Kidney tubule cell (primary cell): ENCODE data around the gene LAMB3.
"Not testable (repeated sequence)": the region's sequence is repeated elsewhere in the genome, so short reads cannot be mapped to it uniquely, and the experiment has no call there.

Experiments
- DNase-seq: peaks from one replicate; pipeline ENCODE4 v3.0.0-alpha.2; 2018; ENCODE audit warnings: low spot score

The LAMB3 gene

DNA sequence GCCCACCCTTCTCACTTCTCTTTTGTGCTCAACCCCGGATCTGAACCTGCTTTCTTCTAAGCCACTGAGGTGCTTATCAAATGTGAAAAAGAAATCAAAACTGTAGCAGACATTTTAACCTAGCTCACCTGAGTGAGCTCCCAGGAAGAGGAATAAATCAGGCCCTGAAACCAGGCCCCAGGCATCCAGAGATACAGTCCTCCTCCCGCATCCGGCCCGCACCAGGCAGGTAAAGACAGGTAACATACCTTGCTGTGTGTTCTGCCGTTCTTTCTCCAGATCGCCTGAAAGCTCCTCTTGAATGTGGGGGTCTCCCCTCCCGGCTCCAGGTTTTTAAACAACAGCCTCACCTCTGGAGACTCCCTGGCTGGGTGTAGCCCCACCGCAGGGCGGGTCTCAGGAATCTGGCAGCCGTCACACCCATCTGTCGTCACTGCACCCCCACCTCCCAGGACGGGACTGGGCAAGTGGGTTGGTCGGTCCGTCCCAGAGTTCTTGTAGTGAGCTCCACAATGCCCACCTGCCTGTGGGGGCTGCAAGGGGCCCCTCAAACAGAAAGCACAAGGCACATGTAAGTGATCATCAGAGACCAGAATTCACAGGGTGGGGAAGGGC is at the start of gene LAMB3:
Gene LAMB3, minus strand, starts transcription at position 305 of the 615 bp plus-strand sequence. CDS start 1,481 bp downstream, outside the sequence.
- DNase-seq = peak; percentile 83

DNA sequence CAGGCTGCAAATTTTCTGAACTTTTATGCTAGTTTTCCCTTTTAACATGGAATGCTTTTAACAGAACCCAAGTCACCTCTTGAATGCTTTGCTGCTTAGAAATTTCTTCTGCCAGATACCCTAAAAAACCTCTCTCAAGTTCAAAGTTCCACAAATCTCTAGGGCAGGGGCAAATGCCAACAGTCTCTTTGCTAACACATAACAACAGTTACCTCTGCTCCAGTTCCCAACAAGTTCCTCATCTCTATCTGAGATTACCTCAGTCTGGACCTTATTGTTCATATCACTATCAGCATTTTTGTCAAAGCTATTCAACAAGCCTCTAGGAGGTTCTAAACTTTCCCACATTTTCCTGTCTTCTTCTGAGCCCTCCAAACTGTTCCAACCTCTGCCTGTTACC is 48.5 kb upstream of the LAMB3 start:
- not testable (repeated sequence) for DNase-seq

DNA sequence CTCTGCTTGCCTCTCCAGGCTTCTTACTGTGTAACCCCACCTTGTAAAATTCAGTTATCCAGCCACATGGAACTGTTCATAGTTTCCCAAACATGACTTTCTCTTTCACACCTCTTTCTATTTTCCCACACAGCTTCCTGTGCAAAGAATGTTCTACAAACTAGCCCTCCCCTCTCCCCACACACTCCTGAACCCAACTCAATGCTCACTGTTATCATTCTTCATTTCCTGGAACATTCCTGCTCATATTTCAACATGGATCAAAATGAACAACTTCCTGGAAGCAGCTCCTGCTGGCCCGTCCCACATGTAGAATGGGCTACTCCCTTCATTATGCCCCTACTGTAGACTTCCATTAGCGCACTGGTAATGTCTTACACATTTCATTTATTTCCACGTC is 44.9 kb upstream of the LAMB3 start:
- no peak for DNase-seq

DNA sequence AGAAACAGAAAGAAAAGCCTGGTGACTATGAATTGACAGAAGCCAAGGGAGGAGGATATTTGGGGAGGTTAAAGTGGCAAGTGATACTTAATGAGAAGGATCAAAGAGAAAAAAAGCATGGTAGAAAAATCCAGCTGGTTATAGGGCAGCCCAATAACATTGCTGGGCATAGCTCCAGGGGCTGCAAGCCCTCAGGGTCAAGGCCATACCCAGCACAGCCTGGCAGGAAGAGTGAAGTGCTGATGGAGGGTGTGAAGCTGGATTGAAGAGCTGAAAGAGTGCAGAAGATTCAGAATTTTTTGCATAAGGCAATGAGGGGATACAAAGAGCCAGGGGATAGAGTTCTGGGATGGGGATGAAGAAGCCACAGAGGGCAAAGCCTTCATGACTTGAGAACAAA is 44.4 kb upstream of the LAMB3 start:
- DNase-seq = no peak

DNA sequence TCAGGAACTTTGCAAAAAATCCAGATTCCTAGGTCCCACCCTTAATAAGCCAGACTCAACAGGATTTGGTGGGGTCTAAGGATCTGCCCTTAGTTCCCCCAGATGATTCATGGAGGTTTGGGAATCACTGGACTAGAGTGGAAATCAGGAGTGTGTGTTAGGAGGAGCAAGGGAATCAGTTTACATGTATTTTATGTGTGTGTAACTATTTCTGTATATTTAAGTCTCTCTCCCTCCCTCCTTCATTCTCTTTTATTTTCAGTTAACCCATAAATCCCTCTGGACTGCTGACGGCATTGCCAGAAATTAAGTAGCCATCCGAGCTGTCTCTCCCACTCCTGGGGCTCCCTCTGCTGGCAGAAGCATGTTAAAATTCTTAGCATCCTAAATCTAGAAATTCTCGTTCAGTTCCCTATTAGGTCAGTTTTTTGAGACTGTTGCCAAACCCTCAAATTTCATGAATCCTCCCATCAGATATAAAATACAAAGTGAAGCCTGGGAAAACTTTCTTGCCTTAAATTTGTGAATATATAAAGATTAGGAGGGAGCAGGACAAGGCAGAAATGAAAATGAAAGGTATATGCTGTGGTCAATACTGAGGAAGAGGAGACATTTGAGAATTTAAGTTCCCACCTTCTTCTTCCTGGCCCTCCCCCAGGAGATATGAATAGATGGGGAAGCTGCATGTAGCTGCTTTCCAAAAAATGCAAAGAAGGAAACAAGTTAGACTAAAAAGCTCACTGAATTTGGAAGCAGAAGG is 40.7 kb upstream of the LAMB3 start:
- DNase-seq = peak; percentile 82

DNA sequence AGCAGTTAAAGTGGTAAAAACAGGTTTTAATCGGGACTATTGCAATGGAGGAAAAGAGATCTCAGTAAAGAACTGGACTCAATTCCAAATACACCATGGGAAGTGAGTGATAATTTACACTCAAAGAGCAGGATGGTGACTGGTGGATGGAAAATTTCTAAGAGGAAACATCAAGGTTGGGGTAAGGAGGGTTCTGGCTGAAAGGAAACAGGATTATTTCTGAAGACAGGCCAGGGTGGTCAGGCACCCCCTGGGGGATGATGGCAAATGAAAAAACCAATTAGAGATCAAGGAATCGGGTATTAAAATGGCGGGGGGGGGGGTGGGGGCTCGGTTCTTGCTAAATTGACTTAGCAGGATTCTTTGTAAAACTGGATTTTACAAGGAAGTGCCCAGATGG is 40.1 kb upstream of the LAMB3 start:
- DNase-seq = no peak

DNA sequence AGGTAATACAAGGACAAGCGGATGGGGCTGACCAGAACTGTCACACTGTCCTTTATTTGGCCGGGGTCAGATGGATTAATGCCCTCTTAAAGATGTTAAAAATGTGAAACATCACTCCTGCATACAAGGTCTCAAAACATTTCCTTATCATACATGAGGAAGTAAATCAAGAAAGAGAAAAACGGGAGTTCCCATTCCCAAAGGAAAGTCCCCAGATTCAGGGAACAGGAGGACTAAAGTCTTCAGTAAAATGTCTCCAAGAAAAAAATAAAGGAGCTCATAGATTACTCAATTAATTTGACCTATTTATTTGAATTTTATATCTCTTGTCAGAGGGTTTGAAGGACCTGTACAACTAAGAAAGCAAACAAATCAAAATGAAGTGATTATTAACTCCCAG is 39.0 kb upstream of the LAMB3 start:
- DNase-seq = peak; percentile 22

DNA sequence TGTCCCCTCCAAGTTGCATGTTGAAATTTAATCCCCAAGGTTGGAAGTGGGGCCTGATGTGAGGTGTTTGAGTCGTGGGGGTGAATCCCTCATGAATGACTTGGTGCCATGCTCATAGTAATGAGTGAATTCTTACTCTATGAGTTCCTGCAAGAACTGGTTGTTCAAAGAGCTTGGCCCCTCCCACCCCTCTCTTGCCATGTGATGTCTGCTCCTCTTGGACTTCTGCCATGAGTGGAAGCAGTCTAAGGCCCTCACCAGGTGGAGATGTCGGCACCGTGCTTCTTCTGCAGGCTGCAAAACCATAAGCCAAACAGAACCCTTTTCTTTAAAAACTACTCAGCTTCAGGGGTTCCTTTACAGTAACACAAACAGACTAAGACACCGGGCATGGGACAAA is 37.3 kb upstream of the LAMB3 start:
- DNase-seq = peak; percentile 74

DNA sequence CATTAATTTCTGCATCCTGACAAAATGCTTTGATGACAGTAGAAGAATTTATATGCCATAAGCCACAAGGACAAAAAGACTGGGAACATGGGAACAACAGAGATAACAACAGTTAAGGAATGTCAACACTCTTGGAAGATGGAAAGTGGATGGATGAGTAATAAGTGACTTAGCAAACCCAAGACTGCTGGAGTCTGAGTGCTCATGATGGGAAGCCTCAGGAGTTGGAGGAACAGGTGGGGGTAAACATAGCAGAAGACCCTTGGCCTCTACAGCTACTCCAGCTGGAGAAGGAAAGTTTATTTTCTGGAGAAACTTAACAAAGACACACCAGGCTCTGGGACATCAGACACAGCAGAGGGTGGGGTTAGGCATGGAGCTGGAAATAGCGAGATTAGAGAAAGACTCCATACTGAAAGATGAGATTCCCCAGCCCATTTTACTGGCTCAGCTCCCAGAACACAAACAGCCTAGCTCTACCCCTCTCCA is 36.6 kb upstream of the LAMB3 start:
- peak; percentile 65 for DNase-seq

DNA sequence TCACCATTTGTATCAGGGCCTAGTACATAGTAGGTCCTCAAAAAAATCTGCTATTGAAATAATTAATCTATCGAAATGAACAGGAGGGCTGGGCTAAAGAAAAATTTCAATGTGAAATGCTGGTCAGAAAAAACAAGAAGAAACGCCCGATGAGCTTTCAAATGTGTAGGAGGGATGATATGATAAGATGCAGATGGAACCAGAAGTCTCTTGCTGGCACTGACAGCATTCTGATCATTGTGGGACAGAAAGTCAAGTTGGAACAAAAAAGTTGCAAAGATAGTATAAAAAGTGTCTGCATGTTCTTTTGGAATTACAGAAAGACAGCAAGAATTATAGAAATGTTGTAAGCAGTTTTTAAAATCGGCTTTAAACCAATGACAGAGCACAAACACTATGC is 34.1 kb upstream of the LAMB3 start:
- no peak for DNase-seq

DNA sequence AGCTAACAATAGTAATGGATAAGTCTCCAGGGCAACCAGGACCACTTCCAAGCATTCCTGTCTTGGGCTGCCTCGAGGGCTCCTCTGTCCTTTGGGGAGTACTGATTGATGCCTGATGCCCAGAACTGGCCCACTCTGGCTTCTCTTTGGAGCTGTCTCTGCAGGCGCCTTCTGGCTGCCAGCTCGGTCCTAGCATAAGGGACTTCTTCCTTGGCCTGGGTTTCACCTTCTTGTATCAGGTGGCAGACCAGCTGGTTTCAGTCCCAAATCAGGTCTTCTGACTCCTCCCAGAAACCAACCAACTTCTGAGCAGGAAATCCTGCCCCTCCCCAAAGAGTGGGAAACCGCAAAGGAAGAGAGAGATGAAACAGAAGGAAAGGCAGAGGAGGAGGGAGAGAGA is 33.6 kb upstream of the LAMB3 start:
- no peak for DNase-seq

DNA sequence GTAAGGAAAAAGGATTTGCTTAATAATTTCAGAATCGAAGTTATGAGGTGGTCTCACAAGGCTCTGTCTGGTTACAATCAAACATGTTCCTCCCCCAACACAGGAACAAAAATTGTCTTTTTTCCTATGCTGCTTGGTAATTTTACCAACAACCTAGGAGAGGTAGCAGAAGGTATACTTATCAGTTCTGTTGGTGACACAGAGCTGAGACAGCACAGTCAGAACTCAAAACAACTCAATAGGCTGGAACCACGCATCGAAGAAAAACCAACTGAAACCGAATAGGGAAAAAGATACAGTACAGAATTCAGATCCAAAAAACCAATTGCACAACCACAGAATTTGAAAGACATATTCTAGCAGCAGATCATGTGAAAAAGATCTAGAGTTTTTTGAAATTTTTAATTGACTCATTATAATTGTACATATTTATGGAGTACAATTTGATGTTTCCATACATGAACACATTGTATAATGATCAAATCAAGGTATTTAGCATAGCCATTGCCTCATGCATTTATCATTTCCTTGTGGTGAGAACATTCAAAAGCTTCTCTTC is 26.8 kb upstream of the LAMB3 start:
- DNase-seq = no peak

DNA sequence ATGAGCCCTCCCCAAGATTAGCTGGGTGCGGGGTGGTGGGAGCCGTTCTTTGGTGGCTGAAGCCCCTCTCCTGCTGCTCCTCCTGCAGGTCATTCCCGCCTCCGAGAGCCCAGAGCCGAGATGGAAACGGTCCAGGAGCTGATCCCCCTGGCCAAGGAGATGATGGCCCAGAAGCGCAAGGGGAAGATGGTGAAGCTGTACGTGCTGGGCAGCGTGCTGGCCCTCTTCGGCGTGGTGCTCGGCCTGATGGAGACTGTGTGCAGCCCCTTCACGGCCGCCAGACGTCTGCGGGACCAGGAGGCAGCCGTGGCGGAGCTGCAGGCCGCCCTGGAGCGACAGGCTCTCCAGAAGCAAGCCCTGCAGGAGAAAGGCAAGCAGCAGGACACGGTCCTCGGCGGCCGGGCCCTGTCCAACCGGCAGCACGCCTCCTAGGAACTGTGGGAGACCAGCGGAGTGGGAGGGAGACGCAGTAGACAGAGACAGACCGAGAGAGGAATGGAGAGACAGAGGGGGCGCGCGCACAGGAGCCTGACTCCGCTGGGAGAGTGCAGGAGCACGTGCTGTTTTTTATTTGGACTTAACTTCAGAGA is 23.4 kb upstream of the LAMB3 start:
- DNase-seq = peak; percentile 40

DNA sequence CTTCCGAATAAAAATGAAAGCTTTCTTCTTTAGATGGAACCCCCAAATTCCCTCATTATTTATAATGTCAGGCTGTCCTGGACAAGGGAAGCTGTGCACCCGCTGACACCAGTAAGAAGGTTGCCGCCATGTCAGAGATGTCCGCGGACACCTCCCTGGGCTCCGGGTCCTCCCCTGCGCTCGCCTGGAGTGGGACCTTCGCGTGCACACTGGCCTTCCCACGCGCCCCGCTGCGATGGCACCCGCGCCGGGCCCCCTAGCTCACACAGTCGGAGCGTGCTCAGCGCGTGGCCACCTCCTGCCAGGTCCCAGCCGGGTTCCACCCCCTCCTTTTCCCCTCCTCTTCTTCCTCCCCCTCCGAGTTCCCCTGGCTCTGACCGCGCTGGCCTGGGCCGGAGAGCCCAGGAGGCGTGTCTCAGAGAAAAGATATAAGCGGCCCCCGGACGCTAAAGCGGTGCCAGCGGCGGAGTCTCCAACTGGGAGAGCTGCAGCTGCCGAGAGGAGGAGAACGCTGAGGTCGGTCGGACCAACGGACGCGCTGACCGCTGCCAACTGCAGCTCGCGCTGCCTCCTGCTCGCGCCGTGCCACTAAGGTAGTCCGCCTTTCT is 22.8 kb upstream of the LAMB3 start, which contains the start of gene G0S2:
Gene G0S2, plus strand, starts transcription at position 456 of the 608 bp plus-strand sequence. CDS start 273 bp downstream, outside the sequence.
- DNase-seq = peak; percentile 81

DNA sequence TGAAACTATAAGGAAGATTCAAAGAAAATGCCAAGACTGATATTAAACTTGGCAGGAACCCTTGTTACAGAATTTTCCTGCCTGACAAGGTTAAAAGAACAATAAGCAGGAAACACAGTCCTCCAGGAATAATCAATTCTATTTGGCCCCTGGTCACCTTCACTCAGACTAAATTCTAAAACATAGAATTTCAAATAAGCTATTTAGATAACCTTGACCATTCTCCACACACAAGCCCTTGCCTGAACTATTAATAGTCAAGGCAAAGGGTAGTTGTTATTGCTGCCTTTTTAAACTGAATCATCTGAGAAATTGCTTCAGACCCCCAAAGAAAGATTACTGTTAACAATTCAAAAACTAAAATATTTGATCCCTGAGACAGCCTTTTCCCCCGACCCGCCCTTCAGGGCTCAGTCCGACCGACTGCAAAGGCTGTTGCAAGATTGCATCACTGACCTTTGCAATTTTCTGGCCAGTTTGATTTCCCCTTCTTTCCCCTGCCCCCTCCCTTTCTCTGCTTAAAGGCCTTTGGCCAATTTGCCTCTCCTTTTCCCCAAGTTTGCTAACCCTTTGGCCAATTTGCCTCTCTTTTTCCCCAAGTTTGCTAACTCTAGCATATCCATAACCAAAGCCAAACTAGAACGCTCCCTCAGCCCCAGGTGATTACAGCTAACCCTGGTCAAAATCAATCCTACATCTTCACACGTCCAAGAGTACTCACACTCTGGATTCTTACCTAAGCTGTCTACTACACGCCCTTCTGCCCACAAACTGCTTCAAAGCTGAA is 21.6 kb upstream of the LAMB3 start:
- no peak for DNase-seq

DNA sequence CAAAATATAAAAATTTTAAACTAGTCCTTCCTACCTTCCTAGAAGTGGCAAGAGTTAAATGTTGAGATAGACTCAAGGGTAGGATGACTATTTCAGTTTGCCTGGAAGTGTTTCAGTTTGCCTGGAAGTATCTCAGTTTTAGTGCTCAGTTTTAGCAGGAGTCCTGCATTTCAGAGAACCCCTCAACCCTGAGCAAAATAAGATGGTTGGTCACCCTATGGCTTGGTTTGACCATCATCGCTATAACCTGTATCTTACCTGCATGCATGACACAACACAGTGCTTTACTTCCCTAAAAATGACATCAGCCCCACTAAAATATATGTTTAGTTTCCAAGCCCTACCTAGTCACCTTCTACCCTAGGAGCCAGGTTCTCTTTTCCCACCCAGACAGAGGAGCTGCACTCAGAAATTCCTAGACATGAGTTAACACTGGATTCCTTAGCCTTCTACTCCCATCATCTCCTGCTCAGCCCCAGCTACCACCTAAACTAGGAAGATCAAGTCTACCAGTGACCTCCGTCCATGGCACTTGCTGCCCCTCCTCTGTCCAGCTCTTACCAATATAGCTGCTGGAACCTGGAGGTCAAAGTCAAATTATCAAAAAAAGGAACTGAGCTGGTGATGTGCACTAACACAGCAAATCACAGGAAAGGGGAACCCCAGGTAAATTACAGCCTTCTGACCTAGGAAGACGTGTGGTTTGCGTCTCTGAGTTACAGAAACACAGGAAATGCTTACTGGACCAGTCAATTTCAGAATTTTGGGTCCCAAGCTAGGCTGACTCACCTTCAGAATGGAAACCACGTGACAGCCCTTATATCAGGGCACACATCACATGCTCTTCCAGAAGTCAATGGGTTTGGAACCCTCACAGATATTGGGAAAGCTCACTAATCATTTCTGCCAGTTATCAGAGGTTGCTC is 20.7 kb upstream of the LAMB3 start:
- peak; percentile 69 for DNase-seq

DNA sequence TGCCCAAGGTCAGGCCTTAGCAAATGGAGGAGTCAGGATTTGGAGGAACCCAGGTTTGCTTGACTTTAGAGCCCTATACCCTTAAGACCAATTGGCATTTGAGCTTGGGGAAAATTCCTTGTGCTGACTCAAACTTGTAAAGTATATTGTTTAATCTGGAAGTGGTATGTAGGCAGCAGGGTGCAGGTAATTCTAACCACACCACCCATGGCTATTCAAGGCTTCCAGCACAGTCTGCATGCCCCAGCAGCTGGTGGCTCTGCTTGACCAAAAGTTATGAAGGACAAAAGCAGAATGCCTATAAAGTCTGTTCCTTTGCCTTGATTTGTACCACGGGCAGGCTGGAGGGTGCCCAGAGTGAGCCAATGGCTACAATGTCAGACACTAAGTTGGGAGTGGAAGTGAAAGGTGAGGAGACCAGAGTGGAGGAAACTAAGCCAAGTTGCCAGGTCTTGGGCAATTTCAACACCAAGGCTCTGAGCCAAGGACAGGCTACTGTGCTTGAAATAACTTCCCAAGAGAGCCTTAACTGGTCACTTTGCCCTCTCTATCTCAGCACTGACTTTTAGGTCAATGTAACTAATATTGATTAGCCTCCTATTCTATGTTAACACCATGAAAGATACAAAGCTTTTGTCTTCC is 18.3 kb upstream of the LAMB3 start:
- DNase-seq = no peak

DNA sequence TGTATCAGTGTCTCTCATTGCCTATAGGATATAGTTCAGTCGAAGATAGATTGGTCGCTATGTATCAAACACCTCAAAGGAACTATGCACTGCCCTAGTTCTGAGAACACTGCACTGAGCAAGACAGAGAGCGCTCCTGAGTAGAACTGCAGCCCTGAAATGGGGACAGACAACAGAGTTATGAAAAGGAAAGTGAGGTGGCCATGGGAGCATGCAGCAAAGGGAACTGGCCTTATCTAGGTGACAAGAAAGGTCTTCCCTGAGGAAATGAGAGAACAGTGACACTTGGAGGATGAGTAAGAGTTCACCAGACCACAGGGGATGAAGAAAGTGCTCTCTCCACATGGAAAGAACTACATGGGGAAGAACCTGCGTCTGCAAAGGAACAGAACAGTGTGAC is 15.5 kb upstream of the LAMB3 start:
- no peak for DNase-seq

DNA sequence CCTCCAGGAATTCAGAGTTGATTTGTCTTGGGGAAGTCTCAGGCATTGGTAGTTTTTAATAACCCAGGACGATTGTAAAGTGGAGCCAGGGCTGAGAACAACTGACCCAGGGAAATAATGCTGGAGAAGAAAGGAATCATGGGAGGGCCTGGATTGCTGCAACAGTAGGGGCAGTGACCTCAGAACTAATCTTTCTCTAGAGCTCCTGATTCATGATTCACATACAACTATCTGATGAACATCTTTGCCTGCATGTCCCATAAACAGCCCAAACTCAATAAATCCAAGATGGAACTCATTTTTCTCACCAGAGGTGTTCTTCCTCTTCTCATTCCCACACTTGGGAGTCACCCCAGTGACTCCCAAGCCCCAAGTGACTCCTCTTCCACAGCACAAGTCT is 14.9 kb upstream of the LAMB3 start:
- DNase-seq = no peak

DNA sequence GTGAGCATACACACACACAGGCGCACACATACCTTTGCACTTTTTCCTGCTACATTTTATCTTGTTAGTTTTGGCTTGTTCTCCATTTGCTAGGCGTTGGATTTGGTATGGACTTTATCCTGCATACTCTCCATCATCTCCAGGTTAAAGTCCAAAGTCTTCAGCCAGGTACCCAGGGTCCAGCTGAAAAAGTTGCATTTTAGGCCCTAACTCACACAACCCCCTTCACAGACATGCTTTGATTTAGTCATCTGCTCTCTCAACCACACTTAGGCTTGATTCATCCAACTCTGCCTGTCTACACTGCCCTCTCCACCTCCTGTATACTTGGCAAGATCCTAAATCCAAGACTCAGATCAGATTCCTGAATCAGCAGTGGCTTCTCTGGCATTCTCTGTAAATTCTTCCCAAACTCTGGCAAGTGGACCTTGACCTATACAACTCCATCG is 10.7 kb upstream of the LAMB3 start:
- DNase-seq = peak; percentile 68
